HG02938 (cell line): Measurements from ENCODE around the gene TMEM204.

Experiments used
- ATAC-seq: cut with Tn5 transposase; IDR thresholded peaks from one replicate; pipeline ENCODE4 v1.9.1; 2021; ENCODE audit warnings: mild to moderate bottlenecking, moderate library complexity; ENCODE audit not compliant: unreplicated experiment

Gene TMEM204

GRCh38 chr16:1498899-1499676 is 34.4 kb upstream of the TMEM204 start:
- no peak for ATAC-seq

- no peak for ATAC-seq
Observed at GRCh38 chr16:1499756-1500464, 33.6 kb upstream of the TMEM204 start.

GRCh38 chr16:1500465-1501150 is 32.9 kb upstream of the TMEM204 start:
- ATAC-seq = no peak

- no peak for ATAC-seq
Observed at GRCh38 chr16:1501630-1502029, 31.8 kb upstream of the TMEM204 start.

- no peak for ATAC-seq
Observed at GRCh38 chr16:1502092-1503004, 31.1 kb upstream of the TMEM204 start.

- ATAC-seq = no peak
Observed at GRCh38 chr16:1503110-1503955, 30.1 kb upstream of the TMEM204 start.

GRCh38 chr16:1505073-1505844 is 28.2 kb upstream of the TMEM204 start:
- ATAC-seq = no peak

GRCh38 chr16:1505912-1506311 is 27.6 kb upstream of the TMEM204 start:
- ATAC-seq = no peak

- ATAC-seq = no peak
Observed at GRCh38 chr16:1506494-1507213, 26.8 kb upstream of the TMEM204 start.

- ATAC-seq = no peak
Observed at GRCh38 chr16:1508494-1509187, 24.8 kb upstream of the TMEM204 start.

GRCh38 chr16:1509307-1510221 is 23.9 kb upstream of the TMEM204 start:
- ATAC-seq = no peak

GRCh38 chr16:1510272-1510671 is 23.2 kb upstream of the TMEM204 start:
- ATAC-seq = no peak

GRCh38 chr16:1510941-1511351 is 22.5 kb upstream of the TMEM204 start:
- ATAC-seq = no peak

- no peak for ATAC-seq
Observed at GRCh38 chr16:1511662-1512569, 21.6 kb upstream of the TMEM204 start.

GRCh38 chr16:1512774-1513173 is 20.7 kb upstream of the TMEM204 start:
- no peak for ATAC-seq

GRCh38 chr16:1514507-1514906 is 19.0 kb upstream of the TMEM204 start:
- ATAC-seq = no peak
